Measurements from ENCODE around the gene QKI. TPM values are rescaled to one million over a fixed set of nuclear protein-coding genes. Genes with fewer than 3 reads are reported as not detected.

The QKI gene
- total and polyA plus RNA-seq, 2 of the 8 experiments (the other 6 are each of a cell fraction or from before 2014, with no cell fraction given), result 181 to 183 TPM

DNA sequence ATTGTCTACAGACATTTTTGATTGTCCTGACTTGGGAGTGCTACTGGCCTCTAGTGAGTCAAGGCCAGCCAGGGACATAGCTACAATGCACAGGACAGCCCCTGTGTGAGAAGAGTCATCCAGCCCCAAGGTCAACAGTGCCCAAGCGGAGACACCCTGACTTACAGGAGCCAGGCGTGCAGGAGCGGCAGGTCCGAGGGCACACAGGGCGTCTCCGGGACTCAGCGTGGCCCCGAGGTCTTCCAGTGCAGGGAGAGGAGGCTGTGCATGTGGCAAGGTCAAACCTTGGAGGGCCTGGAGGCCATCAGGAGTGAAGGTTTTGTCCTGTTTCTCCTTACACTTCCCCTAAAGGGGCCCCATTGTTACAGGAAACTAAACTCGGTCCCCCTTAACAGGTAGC is 41.3 kb upstream of the QKI start (continued):
- TF ChIP-seq SP4 (IDR thresholded peaks at IDR 0.05; ENCODE audit: low read length), result no peak
- TF ChIP-seq CREB1 (IDR thresholded peaks at IDR 0.05), result no peak
- no peak for TF ChIP-seq SIN3A (conservative IDR thresholded peaks at IDR 0.05 in 1 of 2, IDR thresholded peaks at IDR 0.05 in 1 of 2; ENCODE audit: low read depth in 1 of 2, low read length in 2 of 2)
- TF ChIP-seq TCF12 (IDR thresholded peaks at IDR 0.05; ENCODE audit: low read depth, low read length), result no peak
